Motor neuron (in vitro differentiated cells): Measurements from ENCODE around the gene SIL1. TPM values are rescaled to one million over a fixed set of nuclear protein-coding genes. Genes with fewer than 3 reads are reported as not detected.

Source experiments
- ATAC-seq, 8 experiments: fragments of 200-7000 bp; cut with Tn5 transposase; replicated peaks in 6 of 8; 2 replicates each; pipeline ENCODE4 v1.8.0; 2021; ENCODE audit warnings: mild to moderate bottlenecking in 8 of 8, moderate library complexity in 8 of 8
- H3K27ac ChIP-seq, 2 donors: fragments of 250-450 bp; sonication (Bioruptor Pico); 2 replicates each; pipeline ENCODE4 v1.9.0; 2021; ENCODE audit warnings: antibody characterized with exemption in 2 of 2, mild to moderate bottlenecking in 2 of 2, moderate library complexity in 1 of 2
- H3K4me1 ChIP-seq, 2 donors: fragments of 250-450 bp; sonication (Bioruptor Pico); replicated peaks in 1 of 2; 2 replicates each; pipeline ENCODE4 v1.6.1; 2021; ENCODE audit warnings: antibody characterized with exemption in 2 of 2, mild to moderate bottlenecking in 2 of 2, moderate library complexity in 1 of 2
- H3K4me3 ChIP-seq, 5 donors: fragments of 250-450 bp; sonication (Bioruptor Pico); 2 replicates each; pipeline ENCODE4 v1.9.0; 2021; ENCODE audit warnings: antibody characterized with exemption in 5 of 5, mild to moderate bottlenecking in 5 of 5, moderate library complexity in 4 of 5
- WGBS, 10 experiments: fragments of 450-650 bp; shearing (Covaris generic); methylation state at CpG; one replicate each; pipeline ENCODE4 v1.0.0; 2022; 5-methylcytosine and 5-hydroxymethylcytosine counted together
- in situ Hi-C, 9 experiments: fragments of 400-800 bp; cut with MboI; loops; one replicate each; pipeline ENCODE4 v1.15.0; 2021; ENCODE audit warnings: low sequenced_read_pairs in 9 of 9, low pct_unique_long_range_greater_than_20kb in 2 of 9; ENCODE audit not compliant: unreplicated experiment in 9 of 9
- total RNA-seq, 8 experiments: library from RNA; unstranded; fragments of 300-600 nt; gene quantifications; 2 replicates each; pipeline versions ENCODE4 v1.2.3 to v1.2.4, GENCODE V29; 2022

SIL1 gene
- total RNA-seq, 8 experiments from 2014 or later, result 16.4 to 196 (median 54.6) TPM

- in situ Hi-C loops, result no loop called here
- peak overlapping the region; percentile 44 to 49 for H3K27ac ChIP-seq
- ATAC-seq, result peak in 4 of 8 experiments; percentile 13 to 87 (median 77)
- WGBS, 10 experiments, result 0 to 100% (median 54%) methylated on average over 1 to 7 of the region's 10 CpGs; no CpG with 5 or more reads in 2 of the 10 experiments
- H3K4me3 ChIP-seq, result peak overlapping the region in 1 of 5 donors; percentile 14
- H3K4me1 ChIP-seq, result peaks cover 52 to 70% of the 10 kb centered on the region in 2 donors
Observed at GRCh38 chr5:139104577-139105276, 93.4 kb downstream of the SIL1 start.

- in situ Hi-C loops, result no loop called here
- Histone ChIP-seq H3K4me1 (peaks cover 49 to 61% of the 10 kb centered on the region in 2 donors), H3K27ac (peak overlapping the region; percentile 14 to 44), H3K4me3 (no peak overlapping the region)
- no peak for ATAC-seq
Observed at GRCh38 chr5:139103762-139104161, 94.4 kb downstream of the SIL1 start.

GRCh38 chr5:139100825-139101224 lies 97.3 kb downstream of the SIL1 start:
- Histone ChIP-seq H3K27ac (no peak overlapping the region), H3K4me3 (no peak overlapping the region), H3K4me1 (peaks cover 27 to 31% of the 10 kb centered on the region in 2 donors)
- in situ Hi-C loops, result no loop called here
- peak in 5 of 8 experiments; percentile 27 to 74 (median 35) for ATAC-seq
- 18 to 100% (median 95%) methylated on average over 1 to 3 of the region's 3 CpGs; no CpG with 5 or more reads in 1 of the 10 experiments for WGBS, 10 experiments

- Histone ChIP-seq H3K4me3 (no peak overlapping the region), H3K4me1 (peaks cover 4% of the 10 kb centered on the region in 2 donors), H3K27ac (no peak overlapping the region)
- no peak for ATAC-seq
- in situ Hi-C loops, result no loop called here
- WGBS, 10 experiments, result 29 to 75% (median 52%) methylated on average over 1 of the region's 1 CpG; no CpG with 5 or more reads in 2 of the 10 experiments
Observed at GRCh38 chr5:139094154-139095131, 103.7 kb downstream of the SIL1 start.

- in situ Hi-C loops, result no loop called here
- Histone ChIP-seq H3K4me1 (peaks cover 8 to 10% of the 10 kb centered on the region in 2 donors), H3K27ac (no peak overlapping the region), H3K4me3 (no peak overlapping the region)
- ATAC-seq, result peak in 5 of 8 experiments; percentile 26 to 90 (median 40)
- 57 to 100% (median 80%) methylated on average over 1 to 4 of the region's 5 CpGs; no CpG with 5 or more reads in 3 of the 10 experiments for WGBS, 10 experiments
Observed at GRCh38 chr5:139092741-139093343, 105.3 kb downstream of the SIL1 start.

GRCh38 chr5:139091439-139092156 lies 106.6 kb downstream of the SIL1 start:
- peak in 5 of 8 experiments; percentile 28 to 51 (median 41) for ATAC-seq
- no peak overlapping the region for H3K4me3 ChIP-seq
- H3K27ac ChIP-seq, result no peak overlapping the region
- WGBS, 10 experiments, result 41 to 100% (median 75%) methylated on average over 1 to 5 of the region's 5 CpGs; no CpG with 5 or more reads in 1 of the 10 experiments
- in situ Hi-C loops, result no loop called here
- peaks cover 8 to 10% of the 10 kb centered on the region in 2 donors for H3K4me1 ChIP-seq

GRCh38 chr5:139090581-139090980 lies 107.6 kb downstream of the SIL1 start:
- Histone ChIP-seq H3K4me3 (no peak overlapping the region), H3K27ac (no peak overlapping the region), H3K4me1 (peaks cover 8 to 10% of the 10 kb centered on the region in 2 donors)
- no peak for ATAC-seq
- in situ Hi-C loops, result no loop called here
- 82 to 100% (median 100%) methylated on average over 1 to 5 of the region's 5 CpGs; no CpG with 5 or more reads in 1 of the 10 experiments for WGBS, 10 experiments

GRCh38 chr5:139088024-139088423 lies 110.1 kb downstream of the SIL1 start:
- no peak overlapping the region for H3K4me3 ChIP-seq
- no peak for ATAC-seq
- WGBS, 10 experiments, result 57 to 90% (median 71%) methylated on average over 1 of the region's 1 CpG; no CpG with 5 or more reads in 6 of the 10 experiments
- H3K4me1 ChIP-seq, result peaks cover 5 to 7% of the 10 kb centered on the region in 2 donors
- in situ Hi-C loops, result no loop called here
- no peak overlapping the region for H3K27ac ChIP-seq

- in situ Hi-C loops, result no loop called here
- ATAC-seq, result no peak
- H3K4me3 ChIP-seq, result no peak overlapping the region
- WGBS, 10 experiments, result 88 to 100% (median 90%) methylated on average over 2 of the region's 2 CpGs; no CpG with 5 or more reads in 7 of the 10 experiments
- H3K4me1 ChIP-seq, result peaks cover 5% of the 10 kb centered on the region in 2 donors
- H3K27ac ChIP-seq, result peak overlapping the region; percentile 20 to 48
Observed at GRCh38 chr5:139082813-139083498, 115.2 kb downstream of the SIL1 start.

- Histone ChIP-seq H3K4me1 (peaks cover 5 to 19% of the 10 kb centered on the region in 2 donors), H3K27ac (no peak overlapping the region), H3K4me3 (no peak overlapping the region)
- in situ Hi-C loops, result no loop called here
- ATAC-seq, result no peak
- 50 to 100% (median 97%) methylated on average over 1 to 2 of the region's 2 CpGs; no CpG with 5 or more reads in 2 of the 10 experiments for WGBS, 10 experiments
Observed at GRCh38 chr5:139079991-139080610, 118.1 kb downstream of the SIL1 start.

GRCh38 chr5:139079225-139079990 lies 118.8 kb downstream of the SIL1 start:
- no peak overlapping the region for H3K27ac ChIP-seq
- in situ Hi-C loops, result no loop called here
- 89 to 100% (median 100%) methylated on average over 1 of the region's 1 CpG; no CpG with 5 or more reads in 5 of the 10 experiments for WGBS, 10 experiments
- H3K4me3 ChIP-seq, result no peak overlapping the region
- H3K4me1 ChIP-seq, result peaks cover 5 to 19% of the 10 kb centered on the region in 2 donors
- ATAC-seq, result peak in 6 of 8 experiments; percentile 38 to 57 (median 50)
